Measurements from ENCODE around the gene TFR2. TPM values are rescaled to one million over a fixed set of nuclear protein-coding genes. Genes with fewer than 3 reads are reported as not detected.

The TFR2 gene
- total and polyA plus RNA-seq, 2 experiments from 2014 or later, result 3.7 to 4.2 TPM

DNA sequence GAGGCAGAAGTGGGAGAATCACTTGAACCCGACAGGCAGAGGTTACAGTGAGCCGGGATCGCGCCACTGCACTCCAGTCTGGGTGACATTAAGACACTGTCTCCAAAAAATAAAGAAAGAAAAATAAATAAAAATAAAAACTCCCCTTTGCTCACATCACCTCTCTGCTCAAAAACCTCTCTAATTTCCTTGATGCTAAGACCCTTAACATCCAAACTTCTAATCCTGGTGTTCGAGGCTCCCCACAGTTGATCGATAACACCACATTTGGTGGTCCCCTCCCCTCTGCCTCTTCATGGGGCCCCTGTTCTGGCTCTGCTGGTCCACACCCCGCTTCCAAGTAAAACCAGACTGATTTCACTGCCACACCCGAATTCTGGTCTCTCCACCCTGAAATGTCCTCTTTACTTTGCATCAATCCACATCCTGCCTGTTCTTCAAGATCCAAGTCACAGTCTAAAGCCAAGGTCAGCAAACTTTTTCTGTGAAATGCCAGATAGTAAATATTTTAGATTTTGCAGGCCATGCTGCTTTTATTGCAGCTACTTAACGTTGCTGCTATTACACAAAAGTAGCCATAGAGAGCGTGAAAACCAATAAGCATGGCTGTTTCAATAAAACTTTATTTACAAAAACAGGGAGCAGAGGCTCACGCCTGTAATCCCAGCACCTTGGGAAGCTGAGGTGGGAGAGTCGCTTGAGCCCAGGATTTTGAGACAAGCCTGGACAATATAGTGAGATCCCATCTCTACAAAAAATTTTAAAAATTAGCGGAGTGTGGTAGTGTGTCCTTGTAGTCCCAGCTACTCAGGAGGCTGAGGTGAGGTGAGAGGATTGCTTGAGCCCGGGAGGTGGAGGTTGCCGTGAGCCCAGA lies 17.2 kb downstream of the TFR2 start:
- Mint-ChIP-seq H3K4me1 (peaks cover 5% of the 10 kb centered on the region; the same call in 2 of the 3 replicates), H3K36me3 (ENCODE audit: low read depth) (no peaks in the 10 kb centered on the region; the same call in 2 of the 3 replicates), H3K9me3 (no peaks in the 10 kb centered on the region; the same call in 2 of the 3 replicates), H3K27ac (no peak overlapping the region), H3K4me3 (no peak overlapping the region), H3K27me3 (ENCODE audit: insufficient read depth, low read depth, poor library complexity) (peaks cover 25% of the 10 kb centered on the region)
- TF ChIP-seq POLR2AphosphoS5 (IDR thresholded peaks at IDR 0.05; ENCODE audit: low read depth) (no peak), STAT1 (IDR thresholded peaks at IDR 0.05; ENCODE audit: unreplicated experiment) (no peak), EZH2phosphoT487 (IDR thresholded peaks at IDR 0.05; ENCODE audit: unreplicated experiment) (no peak), EZH2 (IDR thresholded peaks at IDR 0.05; ENCODE audit: low read depth, unreplicated experiment) (no peak), ZNF331 (CRISPR knock-in tag; IDR thresholded peaks at IDR 0.05; ENCODE audit: low read depth) (no peak), CREB1 (CRISPR knock-in tag; IDR thresholded peaks at IDR 0.05; ENCODE audit: low read depth) (no peak), ZNF462 (CRISPR knock-in tag; IDR thresholded peaks at IDR 0.05) (no peak), JUNB (IDR thresholded peaks at IDR 0.05; ENCODE audit: unreplicated experiment) (no peak), NANOG (IDR thresholded peaks at IDR 0.05; ENCODE audit: borderline replicate concordance) (no peak), ZNF114 (CRISPR knock-in tag; IDR thresholded peaks at IDR 0.05) (no peak), CTCF (conservative IDR thresholded peaks at IDR 0.05; ENCODE audit: low read depth in 2 of 2) (no peak)
- TF ChIP-seq, protein P1, sequence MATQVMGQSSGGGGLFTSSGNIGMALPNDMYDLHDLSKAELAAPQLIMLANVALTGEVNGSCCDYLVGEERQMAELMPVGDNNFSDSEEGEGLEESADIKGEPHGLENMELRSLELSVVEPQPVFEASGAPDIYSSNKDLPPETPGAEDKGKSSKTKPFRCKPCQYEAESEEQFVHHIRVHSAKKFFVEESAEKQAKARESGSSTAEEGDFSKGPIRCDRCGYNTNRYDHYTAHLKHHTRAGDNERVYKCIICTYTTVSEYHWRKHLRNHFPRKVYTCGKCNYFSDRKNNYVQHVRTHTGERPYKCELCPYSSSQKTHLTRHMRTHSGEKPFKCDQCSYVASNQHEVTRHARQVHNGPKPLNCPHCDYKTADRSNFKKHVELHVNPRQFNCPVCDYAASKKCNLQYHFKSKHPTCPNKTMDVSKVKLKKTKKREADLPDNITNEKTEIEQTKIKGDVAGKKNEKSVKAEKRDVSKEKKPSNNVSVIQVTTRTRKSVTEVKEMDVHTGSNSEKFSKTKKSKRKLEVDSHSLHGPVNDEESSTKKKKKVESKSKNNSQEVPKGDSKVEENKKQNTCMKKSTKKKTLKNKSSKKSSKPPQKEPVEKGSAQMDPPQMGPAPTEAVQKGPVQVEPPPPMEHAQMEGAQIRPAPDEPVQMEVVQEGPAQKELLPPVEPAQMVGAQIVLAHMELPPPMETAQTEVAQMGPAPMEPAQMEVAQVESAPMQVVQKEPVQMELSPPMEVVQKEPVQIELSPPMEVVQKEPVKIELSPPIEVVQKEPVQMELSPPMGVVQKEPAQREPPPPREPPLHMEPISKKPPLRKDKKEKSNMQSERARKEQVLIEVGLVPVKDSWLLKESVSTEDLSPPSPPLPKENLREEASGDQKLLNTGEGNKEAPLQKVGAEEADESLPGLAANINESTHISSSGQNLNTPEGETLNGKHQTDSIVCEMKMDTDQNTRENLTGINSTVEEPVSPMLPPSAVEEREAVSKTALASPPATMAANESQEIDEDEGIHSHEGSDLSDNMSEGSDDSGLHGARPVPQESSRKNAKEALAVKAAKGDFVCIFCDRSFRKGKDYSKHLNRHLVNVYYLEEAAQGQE (IDR thresholded peaks at IDR 0.05; ENCODE audit: unreplicated experiment), result no peak
- TF ChIP-seq, protein P2, sequence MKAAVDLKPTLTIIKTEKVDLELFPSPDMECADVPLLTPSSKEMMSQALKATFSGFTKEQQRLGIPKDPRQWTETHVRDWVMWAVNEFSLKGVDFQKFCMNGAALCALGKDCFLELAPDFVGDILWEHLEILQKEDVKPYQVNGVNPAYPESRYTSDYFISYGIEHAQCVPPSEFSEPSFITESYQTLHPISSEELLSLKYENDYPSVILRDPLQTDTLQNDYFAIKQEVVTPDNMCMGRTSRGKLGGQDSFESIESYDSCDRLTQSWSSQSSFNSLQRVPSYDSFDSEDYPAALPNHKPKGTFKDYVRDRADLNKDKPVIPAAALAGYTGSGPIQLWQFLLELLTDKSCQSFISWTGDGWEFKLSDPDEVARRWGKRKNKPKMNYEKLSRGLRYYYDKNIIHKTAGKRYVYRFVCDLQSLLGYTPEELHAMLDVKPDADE (IDR thresholded peaks at IDR 0.05), result no peak
- Histone ChIP-seq H3K79me2 (replicated peaks; ENCODE audit: insufficient read depth) (no peaks in the 10 kb centered on the region), H4K20me1 (replicated peaks; ENCODE audit: insufficient read depth) (no peaks in the 10 kb centered on the region), H3F3A (replicated peaks; ENCODE audit: low read depth) (0 out of 2 replicates have a peak, but pooled peaks cover 2% of the 10 kb centered on the region), H3K4me1 (ENCODE audit: insufficient read depth) (peaks cover 15% of the 10 kb centered on the region), H3K9me2 (ENCODE audit: insufficient read depth) (no peaks in the 10 kb centered on the region), H3K27me3 (ENCODE audit: insufficient read depth) (peaks cover 4% of the 10 kb centered on the region; the same call in 1 of the 2 replicates), H3K4me2 (no peak overlapping the region), H3K4me3 (no peak overlapping the region), H2AFZ (no peak overlapping the region), H3K36me3 (ENCODE audit: insufficient read depth) (no peaks in the 10 kb centered on the region), H3K27ac (ENCODE audit: low read depth) (no peak overlapping the region)
- ATAC-seq (no peak), DNase-seq (ENCODE audit: low spot score) (no peak)

All from GM23338 (cell line).